HG03460 (cell line): ENCODE data around the gene OMD.

Experiments used
- ATAC-seq: cut with Tn5 transposase; IDR thresholded peaks from one replicate; pipeline ENCODE4 v1.9.1; 2021; ENCODE audit not compliant: unreplicated experiment

OMD gene, protein sequence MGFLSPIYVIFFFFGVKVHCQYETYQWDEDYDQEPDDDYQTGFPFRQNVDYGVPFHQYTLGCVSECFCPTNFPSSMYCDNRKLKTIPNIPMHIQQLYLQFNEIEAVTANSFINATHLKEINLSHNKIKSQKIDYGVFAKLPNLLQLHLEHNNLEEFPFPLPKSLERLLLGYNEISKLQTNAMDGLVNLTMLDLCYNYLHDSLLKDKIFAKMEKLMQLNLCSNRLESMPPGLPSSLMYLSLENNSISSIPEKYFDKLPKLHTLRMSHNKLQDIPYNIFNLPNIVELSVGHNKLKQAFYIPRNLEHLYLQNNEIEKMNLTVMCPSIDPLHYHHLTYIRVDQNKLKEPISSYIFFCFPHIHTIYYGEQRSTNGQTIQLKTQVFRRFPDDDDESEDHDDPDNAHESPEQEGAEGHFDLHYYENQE

DNA sequence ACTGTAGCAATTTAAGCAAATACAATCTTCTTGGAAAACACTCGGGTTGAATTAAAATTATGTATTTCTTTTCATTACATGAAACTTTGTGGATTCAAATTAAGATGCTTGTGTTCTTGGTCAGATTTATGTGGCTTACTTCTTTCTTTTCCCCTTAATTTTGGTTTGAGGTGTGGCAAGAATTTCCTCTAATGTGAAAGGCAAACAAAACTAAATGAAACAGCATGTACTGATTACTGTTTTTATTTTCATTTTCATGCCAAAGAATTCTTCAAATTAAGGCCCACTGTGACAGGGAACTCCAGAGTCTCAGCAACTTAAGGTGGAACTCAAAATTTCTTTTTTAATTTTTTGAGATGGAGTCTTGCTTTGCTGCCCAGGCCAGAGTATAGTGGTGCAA, at the start of gene OMD:
OMD (minus strand) TSS at position 132 of the 400 bp plus-strand sequence. CDS start 6,913 bp downstream, outside the sequence.
- no peak for ATAC-seq

DNA sequence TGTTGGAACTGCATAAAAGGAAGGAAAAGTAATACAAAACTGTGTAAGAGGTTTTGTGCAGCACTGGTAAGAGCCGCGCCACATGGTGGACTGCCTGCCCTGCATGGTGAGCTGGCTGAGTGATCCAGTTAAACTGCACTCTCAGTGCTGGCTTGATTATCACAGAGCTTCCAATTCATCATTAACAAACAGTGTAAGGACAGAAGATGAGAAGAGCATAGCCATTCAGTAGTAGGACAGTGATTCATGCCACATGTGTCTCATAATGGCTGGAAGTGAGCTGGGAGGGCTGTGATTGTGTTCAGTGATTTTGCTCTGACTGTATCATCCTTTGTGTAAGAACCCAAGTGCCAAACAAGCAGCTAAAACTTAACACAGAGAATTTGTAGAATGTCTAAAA, 43.9 kb upstream of the OMD start:
- ATAC-seq, result no peak

DNA sequence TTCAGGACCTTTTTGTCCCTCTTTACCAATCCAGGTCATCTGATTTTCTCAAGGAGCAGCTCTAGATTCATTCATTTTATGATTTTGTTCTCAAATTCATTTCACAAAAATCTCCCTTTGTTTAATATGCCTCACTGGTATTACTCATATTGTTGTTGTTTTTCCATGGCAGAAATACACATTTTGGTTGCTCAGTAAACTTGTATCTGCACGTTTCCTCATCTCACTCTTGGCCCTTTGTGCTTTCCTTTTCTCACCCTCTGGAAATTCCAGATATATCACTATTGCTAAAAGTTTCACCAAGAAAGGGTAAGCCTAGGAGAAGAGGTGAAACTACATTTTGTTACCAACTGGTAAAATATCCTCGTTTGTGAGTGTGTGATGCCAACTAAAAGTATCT, 43.2 kb upstream of the OMD start:
- no peak for ATAC-seq

DNA sequence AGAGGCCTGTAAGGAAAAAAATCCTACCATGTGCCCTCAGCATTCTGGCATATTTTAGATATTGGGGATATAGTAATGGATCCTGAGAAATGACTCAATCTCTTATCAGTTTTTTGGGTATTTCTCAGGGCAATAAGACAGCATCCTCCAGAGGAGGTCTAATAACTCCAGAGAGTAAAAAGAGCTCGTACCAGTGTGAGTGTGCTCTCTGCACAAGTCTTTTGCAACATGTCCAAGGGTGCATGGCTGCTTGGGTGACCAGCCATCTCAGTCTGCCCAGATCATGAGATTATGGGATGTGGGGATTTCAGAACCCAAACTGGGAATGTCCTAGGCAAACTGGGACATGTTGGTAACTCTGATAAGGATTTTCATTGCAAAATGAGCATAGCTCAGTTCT, 42.8 kb upstream of the OMD start:
- ATAC-seq, result no peak

DNA sequence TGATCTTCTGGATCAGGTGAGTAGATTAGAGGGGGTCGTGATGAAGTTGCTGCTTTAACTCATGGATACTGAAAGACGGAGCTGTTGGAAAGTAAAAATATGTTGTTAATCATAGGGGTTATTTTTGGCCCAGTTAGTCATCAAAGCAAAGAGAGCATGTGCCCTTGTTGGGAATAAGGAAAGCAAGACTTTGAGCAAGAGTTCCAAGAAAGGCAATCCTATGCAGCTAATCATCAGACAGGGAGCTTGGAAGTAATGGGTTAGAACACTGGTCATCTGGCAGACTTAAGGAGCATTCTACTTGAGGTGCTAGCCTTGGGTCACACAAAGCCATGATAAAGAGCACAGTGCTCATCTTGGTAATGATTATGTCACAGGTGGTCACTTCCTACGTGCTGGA, 39.7 kb upstream of the OMD start:
- ATAC-seq, result no peak

DNA sequence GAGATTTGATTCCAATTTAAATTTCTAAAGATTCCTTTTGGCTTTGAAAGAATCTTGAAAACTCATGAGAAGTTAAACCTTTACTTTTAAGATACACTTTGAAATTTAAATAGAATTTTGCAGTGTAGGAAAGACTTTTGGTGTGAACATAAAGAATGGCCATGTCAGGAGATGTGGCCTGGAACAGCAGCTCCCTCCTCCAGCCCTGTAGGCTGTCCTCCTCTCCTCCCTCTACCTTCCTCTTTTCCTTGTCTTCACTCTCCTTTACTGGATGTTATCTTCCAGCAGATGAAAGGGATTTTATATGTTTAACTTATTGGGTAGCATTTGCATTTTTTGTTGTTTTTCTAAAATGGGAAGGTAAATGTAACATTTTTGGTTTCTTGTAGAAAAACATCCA, 39.1 kb upstream of the OMD start:
- ATAC-seq, result no peak

DNA sequence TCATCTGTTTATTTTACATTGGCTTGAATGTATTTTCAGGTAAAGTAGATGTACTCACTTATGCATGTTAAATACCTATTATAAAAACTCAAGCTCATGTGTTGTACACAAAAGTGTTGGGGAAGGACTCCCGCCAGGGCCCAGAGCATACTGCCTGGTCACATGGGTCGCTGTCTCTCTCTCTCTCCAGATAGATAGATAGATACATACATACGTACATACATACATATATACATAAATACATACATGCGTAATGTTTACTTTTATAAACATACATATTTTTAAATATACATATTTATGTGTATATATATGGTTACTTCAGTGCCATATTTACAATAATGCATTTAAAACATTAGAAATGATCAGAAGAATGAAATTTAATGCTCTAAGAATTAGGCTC, 33.3 kb upstream of the OMD start:
- no peak for ATAC-seq

DNA sequence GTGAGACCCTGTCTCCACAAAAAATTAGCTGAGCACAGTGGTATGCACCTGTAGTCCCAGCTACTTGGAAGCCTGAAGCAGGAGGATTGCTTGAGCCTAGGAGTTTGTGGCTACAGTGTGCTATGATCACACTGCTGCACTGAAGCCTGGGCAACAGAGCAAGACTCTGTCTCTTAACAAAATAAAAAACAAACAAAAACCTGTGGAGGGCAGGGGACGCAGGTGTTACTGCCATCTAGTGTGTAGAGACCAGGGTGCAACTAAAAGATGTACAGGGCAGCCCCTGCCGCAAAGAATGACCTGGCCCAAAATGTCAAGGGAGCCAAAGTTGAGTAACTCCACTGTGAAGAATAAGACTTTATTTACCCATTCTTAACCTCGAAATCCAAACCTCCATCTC, 30.9 kb upstream of the OMD start:
- no peak for ATAC-seq

DNA sequence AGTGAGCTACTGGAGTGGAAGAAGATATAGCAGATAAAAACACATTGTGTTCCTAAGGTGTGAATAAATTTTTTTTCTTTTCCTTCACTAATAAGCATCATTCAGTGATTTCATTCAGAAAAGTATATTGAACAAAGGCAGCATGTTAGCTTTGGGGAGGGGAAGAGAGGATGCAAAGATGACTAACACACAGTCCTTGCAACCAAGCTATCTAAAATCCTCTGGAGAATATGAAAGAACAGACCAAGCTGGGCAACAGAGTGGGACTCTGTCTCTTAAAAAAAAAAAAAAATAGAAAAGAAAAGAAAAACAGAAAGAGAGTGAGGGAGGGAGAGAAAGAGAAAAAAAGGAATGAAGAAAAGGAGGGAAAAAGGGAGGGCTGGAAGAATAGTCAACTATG, 22.3 kb upstream of the OMD start:
- no peak for ATAC-seq

DNA sequence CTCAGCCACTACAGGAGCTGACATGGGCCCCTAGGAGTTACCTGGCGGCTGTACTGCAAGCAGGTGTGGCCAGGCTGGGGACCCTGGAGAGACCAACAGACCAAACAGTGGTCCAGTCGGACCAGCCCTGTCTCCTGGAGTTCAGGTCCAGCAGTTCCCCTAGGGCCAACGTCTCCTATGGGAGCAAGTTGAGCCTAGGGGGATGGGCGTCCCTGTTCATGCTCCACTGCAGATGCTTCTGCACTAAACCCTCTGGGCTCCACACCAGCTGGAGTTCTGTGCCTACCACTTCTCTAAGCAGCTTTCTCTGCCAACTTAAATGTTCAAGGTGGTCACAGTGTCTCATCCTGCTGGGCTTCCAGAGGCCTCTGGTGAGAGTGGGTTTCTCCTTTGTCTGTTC, 20.6 kb upstream of the OMD start:
- no peak for ATAC-seq

DNA sequence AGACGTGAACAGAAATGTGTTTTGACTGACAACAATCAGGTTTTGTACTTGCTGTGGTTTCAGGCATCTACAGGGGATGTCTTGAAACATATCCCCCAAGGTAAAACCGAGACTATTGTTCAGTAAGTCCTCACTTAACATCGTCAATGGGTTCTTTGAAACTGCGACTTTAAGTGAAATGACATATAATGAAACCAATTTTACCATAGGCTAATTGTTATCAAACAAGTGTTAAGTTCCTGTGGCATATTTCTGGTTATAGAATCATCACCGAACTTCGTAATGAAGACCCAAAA, 16.4 kb upstream of the OMD start:
- ATAC-seq, result no peak

DNA sequence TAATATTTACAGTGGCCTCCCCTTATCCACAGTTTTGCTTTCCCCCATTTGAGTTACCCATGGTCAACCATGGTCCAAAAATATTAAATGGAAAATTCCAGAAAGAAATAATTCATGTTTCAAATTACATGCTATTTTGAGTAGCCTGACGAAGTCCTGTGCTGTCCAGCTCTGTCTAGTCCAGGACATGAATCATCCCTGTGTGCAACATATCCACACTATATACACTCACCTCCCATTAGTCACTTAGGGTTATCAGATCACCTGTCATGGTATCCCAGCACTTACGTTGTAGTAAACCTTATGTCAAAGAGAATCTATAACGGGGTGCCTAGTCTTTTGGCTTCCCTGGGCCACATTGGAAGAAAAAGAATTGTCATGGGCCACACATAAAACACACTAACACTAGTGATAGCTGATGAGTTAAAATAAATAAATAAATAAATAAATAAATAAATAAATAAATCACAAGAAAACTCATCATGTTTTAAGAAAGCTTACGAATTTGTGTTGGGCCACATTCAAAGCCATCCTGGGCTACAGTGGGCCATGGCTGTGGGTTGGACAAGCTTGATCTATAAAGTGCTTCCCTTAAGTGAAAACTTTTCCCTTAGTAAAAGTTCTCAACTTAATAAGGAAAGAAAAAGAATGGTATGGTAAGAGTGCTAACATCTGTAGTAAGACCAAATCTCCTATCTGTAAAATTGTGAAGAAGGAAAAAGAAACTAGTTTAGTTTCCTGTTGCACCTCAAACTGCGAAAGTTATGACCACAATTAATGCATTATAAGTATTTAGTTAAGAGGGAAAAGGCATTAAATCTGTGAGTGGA, 15.9 kb upstream of the OMD start:
- ATAC-seq, result no peak

DNA sequence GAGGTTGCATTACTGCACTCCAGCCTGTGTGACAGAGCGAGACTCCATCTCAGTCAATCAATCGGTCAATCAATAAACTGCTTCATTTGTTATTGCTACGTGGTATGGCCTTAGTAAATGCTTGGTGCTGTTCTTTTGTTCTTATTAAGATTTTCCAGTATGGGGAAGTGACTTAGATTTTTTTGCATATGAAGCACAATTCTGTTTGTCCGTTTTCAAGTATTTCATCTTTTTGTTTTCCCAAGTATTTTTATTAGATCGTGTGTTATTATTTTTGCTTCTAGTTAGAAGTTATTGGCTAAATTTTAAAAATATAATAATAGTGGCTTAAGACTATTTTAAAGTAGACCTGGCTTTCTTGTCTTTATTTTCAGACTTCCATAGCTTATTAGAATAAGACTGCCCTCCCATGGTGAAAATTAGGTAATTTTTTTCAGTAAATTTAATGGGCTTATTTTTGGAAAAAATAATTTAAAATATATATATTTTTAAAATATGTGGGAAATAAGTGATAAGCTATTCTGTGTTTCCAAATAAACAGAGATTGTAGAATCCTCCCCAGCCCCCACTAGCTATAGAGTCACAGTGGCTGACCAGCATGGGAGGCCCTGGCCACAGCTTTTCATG, 14.7 kb upstream of the OMD start:
- ATAC-seq, result no peak

DNA sequence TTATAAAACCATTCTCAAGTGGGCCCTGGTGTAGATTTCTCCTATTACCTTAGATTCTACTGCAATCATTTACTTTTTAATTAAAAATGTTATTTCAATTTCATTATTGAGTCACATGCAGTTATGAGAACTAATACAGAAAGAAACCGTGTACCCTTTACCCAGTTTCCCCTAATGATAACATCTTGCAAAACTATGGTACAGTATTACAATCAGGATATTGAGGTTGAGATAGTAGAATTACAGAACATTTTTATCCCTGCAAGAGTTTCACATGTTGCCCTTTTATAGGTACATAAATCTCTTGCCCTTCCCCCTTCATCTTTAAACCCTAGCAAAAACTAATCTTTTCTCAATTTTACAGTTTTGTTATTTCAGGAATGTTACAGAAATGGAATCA, 11.0 kb upstream of the OMD start:
- ATAC-seq, result no peak

DNA sequence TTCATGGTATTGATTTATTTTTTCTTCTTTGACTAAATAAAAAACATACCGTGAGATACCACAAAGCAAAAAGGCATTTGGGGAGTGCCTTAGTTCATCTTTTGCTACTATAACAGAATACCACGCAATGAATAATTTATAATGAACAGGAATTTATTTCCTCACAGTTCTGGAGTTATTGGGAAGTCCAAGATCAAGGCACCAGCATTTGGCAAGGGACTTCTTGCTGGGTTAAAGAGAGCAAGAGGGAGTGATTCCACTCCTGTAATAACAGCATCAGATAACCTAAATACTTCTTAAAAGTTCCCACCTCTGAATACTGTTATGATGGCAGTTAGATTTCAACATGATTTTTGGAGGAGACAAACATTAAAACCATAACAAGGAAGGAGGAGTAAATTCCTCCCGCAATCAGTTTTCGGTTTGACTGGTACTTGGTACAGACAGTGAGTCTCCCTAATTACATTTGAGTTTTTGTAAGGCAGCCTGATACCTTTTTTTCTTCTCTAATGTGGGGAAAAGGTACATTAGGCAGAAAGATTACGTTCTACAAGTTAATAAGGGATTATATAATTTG, 8.8 kb upstream of the OMD start:
- no peak for ATAC-seq

DNA sequence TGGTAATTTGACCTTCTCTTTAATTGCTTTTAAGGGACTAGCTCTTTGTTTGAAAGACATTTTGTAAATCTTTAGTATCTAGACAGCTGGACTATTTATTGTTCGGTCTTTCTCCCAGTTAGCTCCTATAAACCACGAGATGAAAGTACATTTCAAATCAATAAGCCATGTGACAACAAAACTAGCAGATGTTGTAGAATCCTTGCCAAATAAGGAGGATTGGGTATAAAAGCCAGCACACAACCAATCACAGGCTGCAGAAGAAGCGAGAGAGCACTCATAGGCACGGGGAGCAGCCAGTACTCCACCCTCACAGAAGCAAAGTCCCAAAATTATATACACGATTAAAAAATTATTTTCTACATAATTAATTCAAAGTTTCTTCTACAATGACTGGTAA, 8.1 kb upstream of the OMD start:
- ATAC-seq, result no peak

DNA sequence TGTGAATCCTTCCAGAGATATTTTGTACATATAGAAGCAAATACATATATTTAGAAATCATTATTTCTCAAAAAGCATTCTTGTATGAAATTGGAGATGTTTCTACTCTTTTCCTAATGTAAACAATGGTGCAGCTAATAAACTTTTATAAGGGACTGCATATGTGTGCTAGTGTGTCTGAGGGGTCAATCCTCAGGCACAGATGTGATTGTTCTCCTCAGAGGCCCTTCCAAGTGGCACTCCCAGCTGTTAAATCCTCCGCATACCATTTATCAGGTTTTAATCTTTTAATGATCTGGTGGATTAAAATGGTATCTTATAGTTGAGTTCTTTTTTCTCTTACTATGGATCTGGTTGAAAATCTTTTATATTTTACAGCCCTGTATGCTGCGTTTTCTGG, 5.6 kb upstream of the OMD start:
- ATAC-seq, result no peak

DNA sequence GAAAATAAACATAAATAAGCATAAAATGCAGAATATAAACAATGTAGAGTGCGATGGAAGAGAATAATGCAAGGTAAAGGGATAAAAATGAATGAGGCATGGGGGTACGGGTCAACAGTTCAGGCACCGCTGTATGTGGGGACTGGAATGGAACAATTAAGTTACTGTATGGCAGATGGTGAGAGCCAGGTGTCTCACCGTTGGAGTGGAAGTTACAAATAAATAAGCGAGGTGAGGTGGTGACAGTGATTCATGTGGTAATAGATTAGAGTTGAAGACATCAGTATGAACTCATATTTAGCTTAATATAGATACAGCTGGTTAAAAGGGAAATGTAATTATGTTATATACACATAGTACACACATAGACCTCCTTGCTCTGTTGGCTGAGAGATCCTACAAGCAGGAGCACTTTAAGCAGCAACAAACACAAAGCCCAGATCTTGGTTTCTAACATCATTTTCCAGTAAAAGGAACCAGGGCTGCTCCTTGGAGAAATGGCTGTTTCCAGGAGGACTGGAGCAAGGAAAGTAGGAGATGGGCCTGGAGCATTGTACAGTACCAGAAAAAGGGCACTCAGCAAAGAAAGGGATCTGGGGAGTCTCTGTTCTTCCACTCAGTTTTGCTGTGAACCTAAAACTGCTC, 2.4 kb upstream of the OMD start:
- no peak for ATAC-seq

DNA sequence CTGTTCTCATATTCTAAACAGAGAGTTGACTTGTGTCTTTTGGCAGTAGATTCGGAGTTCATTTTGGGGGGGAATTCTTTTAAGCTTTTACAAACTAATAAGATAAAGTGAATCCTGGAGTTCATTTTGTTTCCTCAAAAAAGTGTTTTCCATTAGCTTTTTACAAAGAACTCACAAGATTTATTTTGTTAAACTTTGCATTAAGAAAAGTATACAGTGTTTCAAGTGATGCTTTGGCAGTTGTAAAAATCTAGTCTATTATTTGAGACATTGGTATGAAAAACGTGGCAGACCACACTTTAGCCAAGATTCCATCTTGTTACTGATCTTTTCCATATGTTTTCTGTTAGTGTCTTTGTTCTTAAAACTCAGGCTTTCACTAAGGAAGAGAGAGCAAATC, 1.2 kb upstream of the OMD start:
- ATAC-seq, result no peak

DNA sequence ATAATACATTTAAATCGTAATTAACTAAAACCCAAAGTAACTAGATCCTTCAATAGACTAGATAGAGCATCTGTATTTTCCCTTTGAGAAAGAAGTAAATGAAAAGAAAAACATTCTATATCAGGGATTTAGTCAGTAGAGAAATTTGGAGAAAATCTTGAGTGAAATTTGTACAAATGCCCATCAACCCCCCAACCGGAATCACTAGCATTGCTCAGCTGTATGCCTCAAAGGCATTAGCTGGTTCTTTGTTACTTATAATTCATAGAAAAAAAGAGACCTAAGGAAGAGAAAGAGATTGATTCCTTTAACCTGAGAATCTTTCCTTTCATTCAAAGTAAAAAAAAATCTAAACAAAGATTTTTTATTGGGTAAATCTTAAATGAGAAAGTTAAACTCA, 659 bp downstream of the OMD start:
- ATAC-seq, result no peak

DNA sequence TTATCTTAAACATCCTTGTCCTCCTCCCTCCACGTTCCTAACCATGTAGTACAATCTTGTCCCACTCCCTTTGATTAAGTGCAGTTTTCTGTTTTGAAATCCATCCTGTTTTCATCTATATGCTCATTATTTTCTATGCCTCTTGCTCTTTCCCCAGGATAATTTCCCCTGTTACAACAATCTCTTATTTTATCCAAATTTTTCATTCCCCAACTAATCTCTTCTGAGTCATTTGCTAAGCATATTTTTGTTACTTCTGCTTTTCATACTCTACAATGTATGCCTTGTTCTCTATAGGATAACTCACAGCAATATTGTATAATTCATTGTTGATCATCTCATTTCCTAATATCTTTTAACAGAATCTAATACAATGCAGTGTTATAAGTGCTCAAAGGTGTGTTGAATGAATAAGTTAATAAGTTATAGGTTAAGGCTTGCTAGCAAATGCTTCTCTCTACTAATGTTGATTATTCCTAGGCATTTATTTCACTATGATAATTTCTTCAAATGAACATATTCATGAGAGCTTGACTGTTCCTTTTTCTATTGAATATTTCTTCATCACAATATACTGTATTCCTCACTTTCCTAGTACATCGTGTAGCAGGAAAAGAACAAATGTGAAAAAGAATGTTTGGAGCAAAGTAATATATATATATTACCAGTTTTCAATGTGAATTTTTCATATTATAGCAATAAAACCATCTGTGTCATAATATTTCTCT, 1.5 kb downstream of the OMD start:
- ATAC-seq, result no peak
